ENCODE data around the gene DDX3Y.

DNA sequence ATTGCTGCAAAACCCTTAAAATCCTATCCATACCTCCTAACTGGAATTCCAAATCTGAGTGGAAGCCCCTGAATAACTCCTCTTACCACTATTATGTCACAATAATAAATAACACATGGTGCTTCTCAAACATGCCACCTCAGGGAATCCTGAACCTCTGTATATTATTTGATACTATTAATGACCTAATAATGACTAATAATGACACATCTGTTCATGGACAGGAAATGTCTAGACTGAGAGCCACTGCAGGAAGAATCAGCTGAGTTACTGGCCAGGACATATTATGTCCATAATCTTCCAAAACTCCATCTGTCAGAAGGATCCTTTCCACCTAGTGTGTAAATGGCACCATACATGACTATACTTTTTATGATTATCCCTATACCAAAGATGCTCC lies 7.7 kb upstream of the DDX3Y start:
- TF ChIP-seq, protein P1, sequence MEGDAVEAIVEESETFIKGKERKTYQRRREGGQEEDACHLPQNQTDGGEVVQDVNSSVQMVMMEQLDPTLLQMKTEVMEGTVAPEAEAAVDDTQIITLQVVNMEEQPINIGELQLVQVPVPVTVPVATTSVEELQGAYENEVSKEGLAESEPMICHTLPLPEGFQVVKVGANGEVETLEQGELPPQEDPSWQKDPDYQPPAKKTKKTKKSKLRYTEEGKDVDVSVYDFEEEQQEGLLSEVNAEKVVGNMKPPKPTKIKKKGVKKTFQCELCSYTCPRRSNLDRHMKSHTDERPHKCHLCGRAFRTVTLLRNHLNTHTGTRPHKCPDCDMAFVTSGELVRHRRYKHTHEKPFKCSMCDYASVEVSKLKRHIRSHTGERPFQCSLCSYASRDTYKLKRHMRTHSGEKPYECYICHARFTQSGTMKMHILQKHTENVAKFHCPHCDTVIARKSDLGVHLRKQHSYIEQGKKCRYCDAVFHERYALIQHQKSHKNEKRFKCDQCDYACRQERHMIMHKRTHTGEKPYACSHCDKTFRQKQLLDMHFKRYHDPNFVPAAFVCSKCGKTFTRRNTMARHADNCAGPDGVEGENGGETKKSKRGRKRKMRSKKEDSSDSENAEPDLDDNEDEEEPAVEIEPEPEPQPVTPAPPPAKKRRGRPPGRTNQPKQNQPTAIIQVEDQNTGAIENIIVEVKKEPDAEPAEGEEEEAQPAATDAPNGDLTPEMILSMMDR (conservative IDR thresholded peaks at IDR 0.05; ENCODE audit: low read depth, low read length) = no peak
- TF ChIP-seq EZH2phosphoT487 (IDR thresholded peaks at IDR 0.05; ENCODE audit: borderline replicate concordance, low read length) (no peak), EZH2 (IDR thresholded peaks at IDR 0.05; ENCODE audit: low read length, unreplicated experiment) (no peak)
